Measurements from ENCODE around the gene RNU1-3.
"Not testable (repeated sequence)": the region's sequence is repeated elsewhere in the genome, so short reads cannot be mapped to it uniquely, and the experiment has no call there.

Gene RNU1-3

GRCh38 chr1:16666502-16667413, at the start of gene RNU1-3:
Gene RNU1-3 (minus strand): TSS chr1:16666948.
- H3K36me3 Mint-ChIP-seq (ENCODE audit: low read depth); H3K4me1 Mint-ChIP-seq (ENCODE audit: low read depth); H3K4me3 Mint-ChIP-seq; H3K27ac Mint-ChIP-seq; H3K27me3 Mint-ChIP-seq (ENCODE audit: low read depth); DNase-seq (ENCODE audit: low spot score); H3K9me3 Mint-ChIP-seq: not testable (repeated sequence)

DNA sequence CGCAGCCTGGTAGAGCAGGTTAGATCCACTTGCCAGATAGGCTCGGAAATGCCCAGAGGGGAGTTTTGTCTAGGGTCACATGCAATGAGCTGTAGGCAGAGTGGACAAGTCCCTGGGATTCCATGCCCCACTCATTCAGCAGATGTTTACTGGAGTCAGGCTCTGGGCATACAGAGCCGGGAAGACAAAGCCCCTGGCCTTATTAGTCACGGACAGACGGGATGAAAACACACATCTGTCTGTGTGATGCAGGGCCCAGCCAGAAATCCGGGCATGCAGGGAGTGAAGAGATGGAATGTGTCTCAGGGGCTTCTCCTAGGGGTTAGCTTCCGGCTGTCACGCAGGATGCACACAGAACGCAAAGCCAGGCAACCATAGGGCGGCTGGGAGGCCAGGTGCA, 46.7 kb upstream of the RNU1-3 start:
- H3K4me3 Mint-ChIP-seq; H3K36me3 Mint-ChIP-seq (ENCODE audit: low read depth); DNase-seq (ENCODE audit: low spot score): not testable (repeated sequence)

DNA sequence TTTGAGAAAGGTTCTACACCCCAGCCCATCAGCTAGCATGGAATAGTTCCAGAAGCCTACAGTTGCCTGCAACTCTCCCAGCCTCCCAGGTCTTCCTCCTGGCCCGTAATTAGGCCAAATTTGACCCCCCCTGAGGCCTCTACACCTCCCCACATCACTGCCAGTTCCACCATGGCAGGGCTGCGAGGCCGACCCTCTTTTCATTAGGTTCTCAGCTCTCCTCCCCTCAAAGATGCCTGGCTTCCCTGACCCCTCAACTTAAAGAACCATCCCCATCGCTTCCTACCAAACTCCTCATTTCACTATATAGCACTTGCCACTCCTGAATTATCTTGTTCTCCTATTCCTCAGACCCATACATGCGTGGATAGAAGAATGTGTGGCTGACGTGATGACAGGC, 46.2 kb upstream of the RNU1-3 start:
- not testable (repeated sequence) for H3K36me3 Mint-ChIP-seq (ENCODE audit: low read depth); H3K4me1 Mint-ChIP-seq (ENCODE audit: low read depth); H3K4me3 Mint-ChIP-seq; H3K27ac Mint-ChIP-seq; DNase-seq (ENCODE audit: low spot score); H3K9me3 Mint-ChIP-seq
- peaks cover 17% of the 10 kb centered on the region for H3K27me3 Mint-ChIP-seq (ENCODE audit: low read depth)

More for the DNA sequence above, 46.7 kb upstream of the RNU1-3 start:
- H3K27me3 Mint-ChIP-seq (ENCODE audit: low read depth): peaks cover 17% of the 10 kb centered on the region
- H3K27ac Mint-ChIP-seq; H3K9me3 Mint-ChIP-seq; H3K4me1 Mint-ChIP-seq (ENCODE audit: low read depth): not testable (repeated sequence)

- DNase-seq (ENCODE audit: low spot score); H3K4me1 Mint-ChIP-seq (ENCODE audit: low read depth); H3K4me3 Mint-ChIP-seq; H3K27ac Mint-ChIP-seq; H3K9me3 Mint-ChIP-seq; H3K36me3 Mint-ChIP-seq (ENCODE audit: low read depth): not testable (repeated sequence)
- H3K27me3 Mint-ChIP-seq (ENCODE audit: low read depth): peaks cover 14% of the 10 kb centered on the region
Measured at GRCh38 chr1:16712582-16712981, 45.8 kb upstream of the RNU1-3 start.

DNA sequence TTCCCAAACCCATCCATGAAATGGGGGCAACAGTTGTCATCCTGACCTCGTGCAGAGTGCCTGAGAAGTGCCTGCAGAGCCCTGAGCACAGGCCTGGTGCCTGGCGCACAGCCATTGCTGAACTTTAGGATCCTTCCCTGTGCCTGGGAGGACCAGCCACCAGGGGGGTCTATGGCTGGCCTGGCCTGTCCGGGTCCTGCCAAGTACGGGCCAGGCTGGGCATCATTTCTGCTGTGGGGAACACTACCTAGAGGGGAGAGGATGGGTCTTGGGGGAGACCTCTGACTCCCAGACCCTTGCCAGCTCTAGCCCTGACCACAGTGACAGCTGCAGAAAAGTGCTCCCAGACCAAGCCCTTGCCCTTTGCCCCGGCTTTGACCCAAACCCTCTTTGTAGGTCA, 45.4 kb upstream of the RNU1-3 start:
- H3K36me3 Mint-ChIP-seq (ENCODE audit: low read depth); H3K4me3 Mint-ChIP-seq; H3K27ac Mint-ChIP-seq; DNase-seq (ENCODE audit: low spot score); H3K4me1 Mint-ChIP-seq (ENCODE audit: low read depth); H3K9me3 Mint-ChIP-seq: not testable (repeated sequence)
- H3K27me3 Mint-ChIP-seq (ENCODE audit: low read depth): peaks cover 11% of the 10 kb centered on the region

DNA sequence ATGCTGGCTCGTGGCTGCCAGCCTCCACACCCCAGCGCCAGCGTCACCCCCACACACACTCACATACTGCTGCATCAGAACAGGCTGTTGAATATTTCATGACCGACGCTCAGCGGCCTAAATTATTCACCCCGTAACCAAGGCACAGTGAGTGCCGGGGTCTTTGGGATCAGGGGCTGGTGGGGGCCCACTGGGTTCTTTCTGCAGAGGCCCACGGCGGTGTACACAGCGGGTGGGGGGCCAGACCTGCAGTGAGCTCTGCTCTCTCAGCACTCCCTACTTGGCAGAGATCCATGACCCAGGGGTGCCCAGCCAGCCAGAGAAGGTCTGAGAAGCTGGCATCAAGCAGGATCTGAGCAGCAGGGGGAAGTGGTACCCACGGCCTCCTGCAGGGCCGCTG, 43.9 kb upstream of the RNU1-3 start:
- not testable (repeated sequence) for H3K9me3 Mint-ChIP-seq; H3K36me3 Mint-ChIP-seq (ENCODE audit: low read depth); H3K4me1 Mint-ChIP-seq (ENCODE audit: low read depth); H3K27ac Mint-ChIP-seq; H3K27me3 Mint-ChIP-seq (ENCODE audit: low read depth); DNase-seq (ENCODE audit: low spot score); H3K4me3 Mint-ChIP-seq

- not testable (repeated sequence) for H3K4me1 Mint-ChIP-seq (ENCODE audit: low read depth); H3K9me3 Mint-ChIP-seq; H3K4me3 Mint-ChIP-seq; H3K36me3 Mint-ChIP-seq (ENCODE audit: low read depth); H3K27me3 Mint-ChIP-seq (ENCODE audit: low read depth); H3K27ac Mint-ChIP-seq
- peak; percentile 14 for DNase-seq (ENCODE audit: low spot score)
Measured at GRCh38 chr1:16709659-16710087, 42.9 kb upstream of the RNU1-3 start.

GRCh38 chr1:16708704-16709103, 42.0 kb upstream of the RNU1-3 start:
- H3K4me1 Mint-ChIP-seq (ENCODE audit: low read depth); H3K9me3 Mint-ChIP-seq; H3K36me3 Mint-ChIP-seq (ENCODE audit: low read depth); H3K4me3 Mint-ChIP-seq; H3K27me3 Mint-ChIP-seq (ENCODE audit: low read depth); H3K27ac Mint-ChIP-seq; DNase-seq (ENCODE audit: low spot score): not testable (repeated sequence)

GRCh38 chr1:16707130-16708093, 40.7 kb upstream of the RNU1-3 start:
- not testable (repeated sequence) for H3K9me3 Mint-ChIP-seq; H3K27ac Mint-ChIP-seq; DNase-seq (ENCODE audit: low spot score); H3K4me3 Mint-ChIP-seq; H3K27me3 Mint-ChIP-seq (ENCODE audit: low read depth); H3K4me1 Mint-ChIP-seq (ENCODE audit: low read depth); H3K36me3 Mint-ChIP-seq (ENCODE audit: low read depth)

DNA sequence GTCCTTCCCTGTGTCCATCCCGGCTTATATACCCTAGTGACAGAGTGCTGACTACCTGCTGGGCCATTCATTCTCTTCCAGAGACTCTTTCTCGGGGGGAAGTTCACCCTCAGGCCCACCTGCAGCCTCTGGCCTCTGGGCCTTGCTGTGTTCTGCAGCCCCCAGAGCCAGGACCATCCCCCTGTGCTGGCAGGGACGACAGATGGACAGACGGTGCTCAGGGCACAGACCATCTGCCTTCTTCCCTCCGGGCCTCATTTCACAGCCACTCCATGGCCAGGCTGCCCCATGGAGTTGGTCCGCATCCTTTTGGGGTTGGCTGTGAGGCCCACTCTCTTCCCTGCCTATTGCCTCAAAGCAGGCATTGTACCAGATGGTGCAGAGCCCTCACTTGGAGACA, 39.6 kb upstream of the RNU1-3 start:
- H3K9me3 Mint-ChIP-seq; H3K4me3 Mint-ChIP-seq; DNase-seq (ENCODE audit: low spot score); H3K27ac Mint-ChIP-seq; H3K4me1 Mint-ChIP-seq (ENCODE audit: low read depth); H3K36me3 Mint-ChIP-seq (ENCODE audit: low read depth); H3K27me3 Mint-ChIP-seq (ENCODE audit: low read depth): not testable (repeated sequence)

- H3K36me3 Mint-ChIP-seq (ENCODE audit: low read depth); DNase-seq (ENCODE audit: low spot score); H3K4me3 Mint-ChIP-seq; H3K27me3 Mint-ChIP-seq (ENCODE audit: low read depth); H3K27ac Mint-ChIP-seq; H3K9me3 Mint-ChIP-seq; H3K4me1 Mint-ChIP-seq (ENCODE audit: low read depth): not testable (repeated sequence)
Measured at GRCh38 chr1:16704502-16705100, 37.9 kb upstream of the RNU1-3 start.

- not testable (repeated sequence) for DNase-seq (ENCODE audit: low spot score); H3K4me1 Mint-ChIP-seq (ENCODE audit: low read depth); H3K27ac Mint-ChIP-seq; H3K27me3 Mint-ChIP-seq (ENCODE audit: low read depth); H3K9me3 Mint-ChIP-seq; H3K36me3 Mint-ChIP-seq (ENCODE audit: low read depth); H3K4me3 Mint-ChIP-seq
Measured at GRCh38 chr1:16704076-16704475, 37.3 kb upstream of the RNU1-3 start.

DNA sequence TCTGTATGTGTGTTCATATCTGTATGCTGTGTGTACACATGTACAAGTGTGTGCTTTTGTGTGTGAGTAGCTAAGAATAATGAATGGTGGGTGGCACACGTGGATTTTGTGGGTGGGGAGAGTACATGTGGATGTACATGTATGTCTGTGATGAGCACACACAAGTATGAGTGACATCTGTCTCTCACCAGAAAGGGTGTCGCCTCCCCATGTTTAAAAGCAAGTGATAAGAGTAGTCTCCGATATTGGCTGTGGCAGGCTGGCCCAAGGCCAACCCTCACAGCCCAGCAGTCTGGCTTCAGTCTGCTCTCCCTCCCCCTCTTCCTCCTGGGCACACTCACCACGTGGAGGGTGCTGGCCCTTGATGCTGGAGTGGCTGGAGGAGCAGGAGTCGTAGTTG, 36.9 kb upstream of the RNU1-3 start:
- not testable (repeated sequence) for H3K36me3 Mint-ChIP-seq (ENCODE audit: low read depth); H3K4me3 Mint-ChIP-seq; H3K9me3 Mint-ChIP-seq; H3K4me1 Mint-ChIP-seq (ENCODE audit: low read depth); H3K27me3 Mint-ChIP-seq (ENCODE audit: low read depth); DNase-seq (ENCODE audit: low spot score); H3K27ac Mint-ChIP-seq

DNA sequence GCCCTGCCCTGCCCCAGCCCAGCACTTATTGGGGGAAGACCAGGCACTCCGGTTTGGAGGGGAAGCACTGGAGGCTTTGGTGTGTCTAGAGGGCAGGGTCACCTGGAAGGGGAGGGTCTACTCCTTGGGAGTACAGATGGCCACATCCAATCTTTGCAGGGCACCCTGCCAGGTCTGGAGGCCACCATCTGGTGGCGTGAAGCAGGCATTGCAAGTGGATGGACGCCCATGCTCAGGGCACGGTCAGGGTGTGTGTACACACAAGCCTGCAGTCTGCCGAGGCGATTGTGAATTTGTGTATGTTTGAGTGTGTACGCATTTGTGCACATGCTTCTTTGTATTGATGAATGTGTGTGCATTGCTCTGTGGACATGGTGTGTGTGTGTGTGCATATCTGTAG, 36.4 kb upstream of the RNU1-3 start:
- DNase-seq (ENCODE audit: low spot score); H3K4me3 Mint-ChIP-seq; H3K27me3 Mint-ChIP-seq (ENCODE audit: low read depth); H3K4me1 Mint-ChIP-seq (ENCODE audit: low read depth); H3K9me3 Mint-ChIP-seq; H3K36me3 Mint-ChIP-seq (ENCODE audit: low read depth); H3K27ac Mint-ChIP-seq: not testable (repeated sequence)
